OCI-LY3 (cell line): Measurements from ENCODE around the gene CACNB1.

Source experiments
- EZH2phosphoT487 ChIP-seq: fragments of 200-600 bp; shearing (Covaris generic); IDR thresholded peaks from 2 replicates; pipeline ENCODE4 v1.6.1; 2018; ENCODE audit warnings: antibody characterized with exemption, mixed run types, low read depth
- TF ChIP-seq, protein P1 (sequence below): fragments of 200-600, 300-600 bp; sonication (generic); IDR thresholded peaks from 2 replicates; pipeline ENCODE4 v1.5.1; 2014; ENCODE audit warnings: antibody characterized with exemption, low read length, low read depth

DNA sequence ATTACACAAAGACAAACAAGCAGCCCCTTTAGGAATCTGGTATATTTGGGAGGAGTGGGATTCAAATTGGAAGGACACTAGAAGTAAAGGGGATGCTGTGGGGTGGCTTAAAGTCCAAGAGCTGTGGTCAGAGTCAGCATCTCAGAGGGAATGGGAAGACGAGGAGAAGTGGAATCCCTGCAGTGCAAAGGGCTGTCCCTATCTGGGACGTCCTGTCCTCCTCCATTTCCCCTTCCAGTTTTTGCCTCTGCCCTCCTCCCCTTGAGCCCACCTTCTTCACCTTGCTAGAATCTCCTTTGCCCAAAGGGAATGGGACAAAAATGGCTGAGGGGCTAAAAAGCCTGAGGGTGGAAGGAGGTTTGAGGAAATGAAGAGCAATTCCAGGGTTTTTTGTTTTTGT, 41.8 kb downstream of the CACNB1 start:
- TF ChIP-seq, protein P1, sequence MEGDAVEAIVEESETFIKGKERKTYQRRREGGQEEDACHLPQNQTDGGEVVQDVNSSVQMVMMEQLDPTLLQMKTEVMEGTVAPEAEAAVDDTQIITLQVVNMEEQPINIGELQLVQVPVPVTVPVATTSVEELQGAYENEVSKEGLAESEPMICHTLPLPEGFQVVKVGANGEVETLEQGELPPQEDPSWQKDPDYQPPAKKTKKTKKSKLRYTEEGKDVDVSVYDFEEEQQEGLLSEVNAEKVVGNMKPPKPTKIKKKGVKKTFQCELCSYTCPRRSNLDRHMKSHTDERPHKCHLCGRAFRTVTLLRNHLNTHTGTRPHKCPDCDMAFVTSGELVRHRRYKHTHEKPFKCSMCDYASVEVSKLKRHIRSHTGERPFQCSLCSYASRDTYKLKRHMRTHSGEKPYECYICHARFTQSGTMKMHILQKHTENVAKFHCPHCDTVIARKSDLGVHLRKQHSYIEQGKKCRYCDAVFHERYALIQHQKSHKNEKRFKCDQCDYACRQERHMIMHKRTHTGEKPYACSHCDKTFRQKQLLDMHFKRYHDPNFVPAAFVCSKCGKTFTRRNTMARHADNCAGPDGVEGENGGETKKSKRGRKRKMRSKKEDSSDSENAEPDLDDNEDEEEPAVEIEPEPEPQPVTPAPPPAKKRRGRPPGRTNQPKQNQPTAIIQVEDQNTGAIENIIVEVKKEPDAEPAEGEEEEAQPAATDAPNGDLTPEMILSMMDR, result no peak
- no peak for TF ChIP-seq EZH2phosphoT487
